GM10847 (cell line): ENCODE measurements around the gene SVOP.

ENCODE experiments used
- POLR2A ChIP-seq: IDR thresholded peaks from 2 replicates; pipeline ENCODE4 v1.6.1; 2011; ENCODE audit not compliant: insufficient read length; ENCODE audit errors: extremely low read depth

The SVOP gene

DNA sequence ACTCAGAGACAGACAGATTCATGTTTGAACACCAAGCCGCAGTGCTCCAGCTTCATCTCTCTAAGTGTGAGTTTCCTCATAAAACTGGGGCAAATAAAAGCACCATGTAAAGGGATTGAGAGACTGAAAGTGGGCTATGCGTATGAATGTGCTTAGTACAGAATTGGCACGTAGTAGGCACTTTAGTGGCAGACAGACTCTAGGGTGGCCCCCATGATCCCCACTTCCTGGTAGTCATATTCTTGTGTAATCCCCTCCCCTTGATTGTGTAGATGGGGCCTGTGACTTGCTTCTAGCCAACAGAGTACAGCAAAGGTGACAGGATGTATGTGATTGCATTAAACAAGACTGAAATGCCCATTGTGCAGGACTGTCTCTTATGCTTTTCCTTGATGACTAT, 98.0 kb downstream of the SVOP start:
- no peak for TF ChIP-seq POLR2A

DNA sequence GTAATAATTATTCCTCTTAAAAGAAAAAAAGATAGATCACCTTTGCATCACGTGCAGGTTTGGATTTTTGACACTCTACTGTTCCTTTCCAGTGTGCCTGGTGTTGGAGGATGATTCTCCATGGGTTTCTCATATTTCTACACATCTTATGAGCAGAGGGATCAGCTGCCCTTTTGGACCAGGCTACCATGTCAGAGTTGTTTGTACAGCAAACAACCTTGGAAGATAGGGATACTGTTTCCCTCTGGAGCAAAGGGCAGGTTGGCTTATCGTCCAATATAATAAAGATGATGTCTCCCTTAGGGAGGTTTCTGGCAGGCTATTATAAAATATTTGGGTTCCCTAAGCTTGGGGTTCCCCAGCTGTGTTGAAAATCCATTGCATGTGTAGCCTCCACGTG, 98.9 kb downstream of the SVOP start:
- no peak for TF ChIP-seq POLR2A

DNA sequence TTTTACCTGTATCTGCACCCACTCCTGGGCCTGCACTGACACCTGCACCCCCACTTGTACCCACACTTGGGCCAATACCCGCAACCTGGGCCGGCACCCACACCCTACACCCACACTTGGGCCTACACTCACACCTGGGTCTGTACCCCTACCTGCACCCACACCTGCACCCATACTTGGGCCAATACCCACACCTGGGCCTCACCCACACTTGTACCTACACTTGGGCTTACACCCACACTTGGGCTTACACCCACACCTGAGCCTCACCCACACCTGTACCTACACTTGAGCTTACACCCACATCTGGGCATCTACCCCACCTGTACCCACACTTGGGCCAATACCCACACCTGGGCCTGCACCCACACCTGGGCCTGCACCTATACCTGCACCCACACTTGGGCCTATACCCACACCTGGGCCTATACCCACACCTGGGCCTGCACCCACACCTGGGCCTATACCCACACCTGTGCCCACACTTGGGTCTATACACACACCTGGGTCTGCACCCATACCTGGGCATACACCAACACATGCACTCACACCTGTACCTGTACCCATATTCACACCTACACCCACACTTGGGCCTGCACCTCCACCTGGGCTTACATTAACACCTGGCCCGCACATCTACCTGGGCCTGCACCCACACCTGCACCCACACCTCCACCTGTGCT, 101.8 kb downstream of the SVOP start:
- no peak for TF ChIP-seq POLR2A

DNA sequence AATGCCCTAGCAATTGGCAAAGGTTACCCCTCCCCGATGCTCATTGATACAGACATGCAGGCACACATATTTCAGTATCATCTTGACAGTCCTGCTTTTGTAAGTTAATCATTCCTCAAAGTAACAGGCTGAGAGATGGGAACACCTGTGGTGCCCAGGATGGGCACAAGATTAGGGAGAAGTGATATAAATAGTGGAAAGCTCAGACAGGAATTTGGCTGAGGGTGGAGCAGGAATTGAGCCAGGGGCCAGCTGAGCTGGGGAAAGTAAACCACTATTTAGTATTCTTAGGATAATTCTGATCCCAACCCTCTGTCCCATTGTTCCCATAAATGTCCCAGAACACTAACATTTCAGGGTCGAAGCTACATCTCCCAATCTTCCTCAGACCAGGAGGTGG, 102.7 kb downstream of the SVOP start:
- no peak for TF ChIP-seq POLR2A

DNA sequence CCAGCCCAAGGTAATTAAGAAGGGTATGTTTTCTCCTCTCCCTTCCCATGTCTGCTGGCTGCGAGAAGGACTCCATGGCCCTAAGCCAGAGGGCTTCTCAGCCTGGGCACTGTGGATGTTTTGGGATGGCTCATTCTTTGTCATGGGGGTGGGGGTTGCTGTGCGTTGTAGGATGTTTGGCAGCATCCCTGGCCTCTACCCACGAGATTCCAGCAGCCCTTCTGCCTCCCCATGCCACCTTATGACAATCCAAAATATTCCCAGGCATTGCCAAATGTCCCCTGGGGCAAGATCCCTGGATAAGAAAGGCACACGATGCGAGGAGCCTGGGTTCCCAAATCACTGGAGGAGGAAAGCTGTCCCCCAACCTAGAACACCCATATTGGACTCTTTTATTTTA, 104.5 kb downstream of the SVOP start:
- no peak for TF ChIP-seq POLR2A

DNA sequence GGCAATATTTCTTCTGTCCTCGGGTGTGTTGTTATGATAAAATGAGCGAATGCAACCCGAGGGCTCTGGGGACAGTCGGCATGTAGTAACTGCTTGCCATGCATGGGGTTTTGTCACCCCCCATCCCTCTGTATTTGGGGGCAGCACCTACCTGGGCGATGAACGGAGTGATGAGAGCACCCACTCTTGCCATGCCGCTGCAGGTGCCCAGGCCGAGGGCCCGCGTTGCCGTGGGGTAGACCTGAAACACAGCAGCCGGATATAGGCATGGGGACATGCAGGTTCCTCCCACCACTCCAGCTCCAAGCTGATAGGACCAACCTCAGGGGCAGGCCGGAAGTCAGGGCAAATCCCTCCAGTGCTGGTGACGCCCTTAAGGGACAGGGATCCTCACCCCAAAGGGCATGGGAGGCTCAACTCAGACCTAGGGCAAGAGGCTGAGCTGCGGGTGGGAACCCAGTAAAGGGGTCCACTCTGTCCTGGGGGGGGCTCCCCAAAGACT, 105.2 kb downstream of the SVOP start:
- TF ChIP-seq POLR2A: no peak

DNA sequence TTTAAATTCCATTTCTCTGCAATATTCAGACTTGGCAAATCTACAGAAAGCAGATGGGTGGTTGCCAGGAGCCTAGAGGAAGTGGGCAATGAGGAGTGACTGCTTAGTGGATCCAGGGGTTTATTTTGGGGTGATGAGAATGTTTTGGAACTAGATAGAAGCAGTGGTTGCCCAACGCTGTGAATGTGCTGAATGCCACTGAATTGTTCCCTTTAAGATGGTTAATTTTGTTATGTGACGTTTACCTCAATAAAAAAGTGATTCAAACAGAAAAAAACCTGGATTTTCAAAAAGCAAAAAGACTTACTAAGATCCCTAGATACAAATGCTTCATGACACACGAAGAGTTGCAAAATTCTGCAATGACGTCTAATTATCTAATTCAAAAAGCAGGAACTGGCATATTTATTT, 106.7 kb downstream of the SVOP start:
- no peak for TF ChIP-seq POLR2A

DNA sequence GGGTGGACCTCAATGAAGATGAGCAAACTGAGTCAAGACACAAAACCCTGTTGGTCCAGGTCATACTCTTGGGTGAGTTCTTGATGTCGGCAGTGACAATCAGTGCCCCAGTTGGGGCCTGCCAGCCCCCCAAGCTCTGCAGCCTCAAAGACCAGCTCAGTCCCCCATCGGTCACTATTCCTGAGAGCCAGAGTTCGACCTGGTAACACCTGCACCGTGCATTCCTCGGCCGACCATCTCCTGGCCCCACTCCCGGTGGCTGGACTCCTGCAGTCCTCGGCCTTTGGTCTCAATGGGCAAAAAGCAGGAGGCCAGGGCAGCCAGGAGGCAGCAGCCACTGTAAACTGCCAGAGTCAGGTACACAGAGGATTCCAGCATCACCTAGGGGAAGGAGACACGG, 108.5 kb downstream of the SVOP start:
- TF ChIP-seq POLR2A: no peak

DNA sequence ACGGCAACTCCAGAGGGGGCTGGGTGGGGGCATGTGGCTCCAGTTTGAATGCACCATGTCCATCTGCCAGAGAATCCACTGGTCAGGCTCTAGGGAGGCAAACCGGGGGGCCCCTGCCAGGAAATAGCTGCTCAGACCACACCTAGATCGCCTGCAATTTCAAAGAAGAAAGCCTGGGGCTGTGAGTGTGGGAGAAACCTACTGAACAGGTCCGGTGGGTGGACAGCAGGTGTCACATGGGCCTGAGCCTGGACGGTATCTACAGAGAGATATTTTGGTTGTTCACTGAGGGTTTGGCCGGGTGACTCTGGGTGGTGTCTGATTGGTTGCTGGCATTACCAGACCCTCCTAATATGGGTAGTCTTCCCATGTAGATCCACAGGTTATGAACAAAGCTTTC, 109.0 kb downstream of the SVOP start:
- no peak for TF ChIP-seq POLR2A

DNA sequence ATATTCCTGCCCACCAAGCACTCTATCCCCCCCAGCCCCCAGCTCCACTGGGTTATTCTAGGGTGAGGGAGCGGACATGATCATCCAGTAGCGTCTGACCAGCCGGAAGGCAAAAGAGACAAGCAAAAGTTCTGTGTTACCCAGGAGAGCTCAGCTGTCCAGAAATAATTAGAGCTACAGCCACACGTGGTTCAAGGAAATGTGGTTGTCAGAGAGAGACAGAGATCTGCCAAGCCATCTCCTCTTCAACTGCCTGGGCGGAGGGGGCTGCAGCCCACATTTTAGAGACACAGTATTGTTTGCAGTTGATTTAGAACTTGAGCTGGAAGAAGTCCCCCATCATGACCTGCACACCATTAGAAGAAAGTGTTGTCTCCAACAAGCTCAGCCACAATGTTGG, 110.5 kb downstream of the SVOP start:
- no peak for TF ChIP-seq POLR2A

DNA sequence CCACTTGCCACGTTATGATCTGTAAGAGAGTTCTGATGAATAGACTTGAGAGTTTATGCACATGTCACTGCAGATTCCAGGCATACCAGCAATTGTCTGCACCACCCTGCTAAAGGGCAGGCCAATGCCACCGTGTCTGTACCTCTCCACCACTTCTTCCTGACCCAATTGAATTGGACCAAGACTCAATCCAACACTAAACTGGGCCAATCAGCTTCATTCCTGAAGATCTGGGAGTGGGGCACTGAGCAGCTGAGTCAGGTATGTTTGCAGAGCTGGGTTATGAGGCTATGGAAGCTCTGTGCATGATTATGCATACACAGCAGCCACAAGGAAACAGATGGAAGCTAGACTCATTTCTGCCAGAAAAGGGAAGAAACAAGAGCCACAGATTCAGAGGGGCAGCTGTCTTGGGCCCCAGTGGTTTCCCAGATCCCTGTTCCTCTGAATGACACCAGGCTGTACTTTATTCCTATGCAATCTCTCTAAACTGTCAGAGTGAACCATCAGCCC, 113.0 kb downstream of the SVOP start:
- no peak for TF ChIP-seq POLR2A

DNA sequence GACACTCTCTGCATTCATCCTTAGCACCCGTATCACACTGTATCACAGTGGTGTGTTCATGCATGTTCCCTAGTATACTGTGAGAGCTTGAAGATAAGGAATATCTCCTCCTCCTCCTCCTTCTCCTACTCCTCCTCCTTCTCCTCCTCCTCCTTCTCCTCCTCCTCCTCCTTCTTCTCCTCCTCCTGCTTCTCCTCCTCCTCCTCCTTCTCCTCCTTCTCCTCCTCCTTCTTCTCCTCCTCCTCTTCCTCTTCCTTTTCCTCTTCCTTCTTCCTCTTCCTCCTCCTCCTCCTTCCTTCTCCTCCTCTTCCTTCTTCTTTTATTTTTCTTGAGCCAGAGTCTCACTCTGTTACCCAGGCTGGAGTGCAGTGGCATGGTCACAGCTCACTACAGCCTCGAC, 113.9 kb downstream of the SVOP start:
- TF ChIP-seq POLR2A: no peak

DNA sequence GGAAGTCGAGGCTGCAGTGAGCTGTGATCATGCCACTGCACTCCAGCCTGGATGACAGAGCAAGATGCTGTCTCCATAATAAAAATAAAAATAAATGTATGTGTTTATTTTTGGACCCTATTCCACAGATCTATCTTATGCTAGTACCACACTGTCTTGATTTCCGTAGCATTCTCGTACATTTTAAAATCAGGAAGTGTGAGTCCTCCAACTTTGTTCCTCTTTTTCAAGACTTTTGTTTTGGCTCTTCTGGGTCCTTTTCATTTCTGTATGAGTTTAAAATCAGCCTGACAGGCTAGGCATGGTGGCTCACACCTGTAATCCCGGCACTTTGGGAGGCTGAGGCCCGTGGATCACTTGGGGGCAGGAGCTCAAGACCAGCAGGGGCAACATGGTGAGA, 115.1 kb downstream of the SVOP start:
- TF ChIP-seq POLR2A: no peak

DNA sequence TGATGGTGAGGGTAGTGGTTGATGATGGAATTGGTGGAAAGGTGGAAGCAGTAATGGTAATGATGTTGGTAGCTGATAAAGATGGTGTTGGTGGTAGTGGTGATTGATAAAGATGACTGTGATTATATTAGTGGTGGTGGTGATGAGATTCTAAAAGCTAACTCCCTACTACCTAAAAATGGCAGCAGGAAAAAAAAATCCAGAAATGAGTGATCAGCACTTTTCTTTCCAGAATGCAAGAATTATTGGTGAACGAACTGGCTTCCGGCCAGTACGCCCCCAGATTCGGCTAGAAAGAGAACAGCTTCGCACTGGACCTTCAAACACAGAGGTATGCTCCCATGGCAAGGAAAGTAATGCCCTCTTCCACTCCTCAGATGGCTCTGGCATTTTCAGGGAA, 121.7 kb downstream of the SVOP start:
- no peak for TF ChIP-seq POLR2A

DNA sequence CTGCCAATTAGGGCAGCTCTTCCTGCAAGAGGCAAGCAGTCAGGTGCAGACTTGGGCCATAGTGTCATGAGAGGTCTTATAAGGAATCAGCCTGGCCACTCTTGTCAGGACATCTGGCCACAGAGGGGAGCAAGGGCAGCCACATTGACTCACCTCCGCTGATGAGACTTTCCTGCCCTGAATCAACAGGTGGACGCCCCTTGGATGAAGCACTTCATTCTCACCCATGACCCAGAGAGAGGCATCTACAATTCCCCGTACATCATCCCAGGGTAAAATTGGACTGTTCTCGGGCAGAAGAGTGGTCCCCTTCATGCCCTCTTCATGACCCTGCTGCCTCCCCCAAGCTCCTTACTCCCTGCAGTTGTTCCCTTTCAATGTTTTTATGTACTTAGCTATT, 124.1 kb downstream of the SVOP start:
- TF ChIP-seq POLR2A: no peak

DNA sequence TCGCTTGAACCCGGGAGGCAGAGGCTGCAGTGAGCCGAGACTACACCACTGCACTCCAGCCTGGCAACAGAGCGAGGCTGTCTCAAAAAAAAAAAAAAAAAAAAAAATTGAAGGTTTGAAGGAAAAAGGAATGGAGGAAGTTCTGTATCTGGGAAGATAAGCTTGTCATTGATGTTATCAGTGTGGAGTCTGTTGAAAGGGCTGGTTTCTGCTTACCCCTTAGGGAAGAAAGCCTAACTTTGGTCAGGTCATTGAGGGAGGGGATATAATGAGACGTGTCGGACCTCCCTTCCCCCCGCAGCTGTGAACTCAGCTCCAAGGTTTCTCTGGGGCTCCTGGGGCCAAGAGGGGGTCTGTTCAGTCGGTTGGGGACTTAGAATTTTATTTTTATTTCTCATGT, 124.5 kb downstream of the SVOP start:
- no peak for TF ChIP-seq POLR2A

DNA sequence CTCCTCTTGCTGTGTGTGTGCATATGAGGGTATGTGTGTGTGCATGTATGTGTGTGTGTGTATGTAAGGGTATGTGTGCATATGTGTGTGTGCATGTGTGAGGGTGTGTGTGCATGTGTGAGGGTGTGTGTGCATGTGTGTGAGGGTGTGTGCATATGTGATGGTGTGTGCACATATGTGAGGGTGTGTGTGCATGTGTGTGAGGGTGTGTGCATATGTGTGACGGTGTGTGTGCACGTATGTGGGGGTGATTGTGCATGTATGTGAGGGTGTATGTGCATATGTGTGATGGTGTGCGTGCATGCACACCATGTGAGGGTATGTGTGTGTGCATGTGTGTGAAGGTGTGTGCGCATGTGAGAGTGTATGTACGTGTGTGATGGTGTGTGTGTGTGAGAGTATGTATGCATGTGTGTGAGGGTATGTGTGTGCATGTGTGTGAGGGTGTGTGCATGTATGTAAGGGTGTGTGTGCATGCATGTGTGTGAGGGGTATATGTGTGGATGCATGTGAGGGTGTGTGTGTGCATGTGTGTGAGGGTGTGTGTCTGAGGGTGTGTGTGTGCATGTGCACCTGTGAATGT, 125.6 kb downstream of the SVOP start:
- no peak for TF ChIP-seq POLR2A
